Measurements from ENCODE around the gene AGO3. TPM values are rescaled to one million over a fixed set of nuclear protein-coding genes. Genes with fewer than 3 reads are reported as not detected.

Gene AGO3
- total RNA-seq, 1 experiment from 2014 or later: 50.1 TPM

DNA sequence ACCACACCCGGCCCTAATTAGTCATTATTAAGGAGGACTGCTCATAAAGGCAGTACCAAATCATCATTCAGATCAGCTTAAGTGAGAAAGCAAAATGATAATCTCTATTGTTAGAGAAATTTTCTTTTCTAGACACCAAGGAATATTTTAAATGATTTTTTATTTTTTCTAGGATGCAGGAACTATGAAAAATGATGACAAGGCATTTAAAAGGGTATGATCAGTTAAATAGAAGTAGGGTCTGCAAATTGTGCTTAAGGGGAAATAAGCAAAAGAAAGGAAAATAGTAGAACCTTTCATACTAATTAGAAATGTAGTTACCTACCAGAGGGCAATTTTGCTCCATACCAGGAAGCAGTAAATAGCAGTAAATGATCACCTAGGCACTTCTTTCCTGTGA lies 131.4 kb downstream of the AGO3 start:
- intact Hi-C loops (cut with micrococcal nuclease; ENCODE audit: unreplicated experiment): no loop called here
- Histone ChIP-seq H3K4me2 (no peak overlapping the region), H4K20me1 (ENCODE audit: insufficient read depth) (no peaks in the 10 kb centered on the region), H3K9me3 (ENCODE audit: insufficient read depth, low read depth) (no peaks in the 10 kb centered on the region), H3K27me3 (ENCODE audit: insufficient read depth, low read depth) (no peaks in the 10 kb centered on the region), H3F3A (ENCODE audit: insufficient read depth, low read depth) (no peaks in the 10 kb centered on the region; the same call in 1 of the 2 replicates), H3K27ac (no peak overlapping the region), H3K36me3 (ENCODE audit: low read depth) (no peaks in the 10 kb centered on the region), H3K9me2 (ENCODE audit: insufficient read depth) (no peaks in the 10 kb centered on the region), H2AFZ (no peak overlapping the region), H3K79me2 (ENCODE audit: low read depth) (no peaks in the 10 kb centered on the region), H3K4me3 (no peak overlapping the region), H3K4me1 (replicated peaks; ENCODE audit: insufficient read depth) (no peaks in the 10 kb centered on the region)
- no peak for TF ChIP-seq EZH2 (IDR thresholded peaks at IDR 0.05; ENCODE audit: low read depth)
- TF ChIP-seq CTCF (conservative IDR thresholded peaks at IDR 0.05): no peak
- BruUV-seq (replicated peaks): no TSS peak
- CTCF ChIA-PET: no interaction called here
- no peak for DNase-seq
- POLR2A ChIA-PET (ENCODE audit: unreplicated experiment): no interaction called here

DNA sequence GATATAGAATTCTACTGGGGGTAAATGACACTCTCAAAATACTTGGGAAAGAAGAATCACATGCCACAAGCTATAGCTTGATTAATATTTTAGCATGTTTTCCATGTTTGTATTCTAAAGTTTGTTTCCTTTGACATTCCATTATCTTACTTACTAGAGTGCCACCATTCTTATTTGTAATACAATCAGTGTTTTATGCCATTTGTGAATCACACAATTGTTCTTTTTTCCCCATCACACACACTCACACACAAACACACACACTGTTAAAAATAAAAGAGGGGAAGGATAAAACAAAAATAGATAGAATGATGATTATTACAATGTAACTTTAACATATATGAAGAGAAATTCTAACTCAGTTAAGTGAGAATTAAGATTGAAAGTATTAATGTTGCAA lies 137.0 kb downstream of the AGO3 start:
- Histone ChIP-seq H3K27ac (no peak overlapping the region), H3K79me2 (ENCODE audit: low read depth) (no peaks in the 10 kb centered on the region), H4K20me1 (ENCODE audit: insufficient read depth) (no peaks in the 10 kb centered on the region), H3K27me3 (ENCODE audit: insufficient read depth, low read depth) (no peaks in the 10 kb centered on the region), H2AFZ (no peak overlapping the region), H3K4me1 (replicated peaks; ENCODE audit: insufficient read depth) (peaks cover 9% of the 10 kb centered on the region; the same call in 1 of the 2 replicates), H3K9me3 (ENCODE audit: insufficient read depth, low read depth) (no peaks in the 10 kb centered on the region), H3K36me3 (ENCODE audit: low read depth) (no peaks in the 10 kb centered on the region), H3K4me3 (no peak overlapping the region), H3F3A (ENCODE audit: insufficient read depth, low read depth) (no peaks in the 10 kb centered on the region), H3K9me2 (ENCODE audit: insufficient read depth) (no peaks in the 10 kb centered on the region), H3K4me2 (no peak overlapping the region)
- no TSS peak for BruUV-seq (replicated peaks)
- intact Hi-C loops (cut with micrococcal nuclease; ENCODE audit: unreplicated experiment): no loop called here
- TF ChIP-seq EZH2 (IDR thresholded peaks at IDR 0.05; ENCODE audit: low read depth) (no peak), CTCF (conservative IDR thresholded peaks at IDR 0.05) (no peak)
- CTCF ChIA-PET: interaction anchor here (0.7 kb wide), 1 partner anchor 404 kb away, joined by 3 read pairs; no protein-coding TSS in a partner anchor
- no peak for DNase-seq
- POLR2A ChIA-PET (ENCODE audit: unreplicated experiment): no interaction called here

DNA sequence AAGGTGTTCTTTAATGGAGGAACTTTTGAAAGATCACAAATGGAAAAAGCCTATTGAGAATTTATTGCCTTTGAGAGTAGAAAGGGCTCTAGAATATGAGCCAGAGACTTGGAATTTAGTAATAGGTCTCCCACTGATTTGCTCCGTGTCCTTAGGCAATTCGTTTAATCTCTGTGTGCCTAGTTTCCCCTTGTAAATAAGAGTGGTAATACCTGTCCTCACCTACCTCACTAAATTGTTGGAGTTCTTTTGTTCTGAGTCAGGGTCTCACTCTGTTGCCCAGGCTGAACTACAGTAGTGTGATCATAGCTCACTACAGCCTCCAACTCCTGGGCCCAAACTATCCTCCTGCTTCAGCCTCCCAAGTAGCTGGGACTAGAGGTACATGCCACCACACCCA lies 138.0 kb downstream of the AGO3 start:
- Histone ChIP-seq H3K4me2 (no peak overlapping the region), H3K4me1 (replicated peaks; ENCODE audit: insufficient read depth) (peaks cover 9% of the 10 kb centered on the region; the same call in 1 of the 2 replicates), H3K9me2 (ENCODE audit: insufficient read depth) (no peaks in the 10 kb centered on the region), H4K20me1 (ENCODE audit: insufficient read depth) (no peaks in the 10 kb centered on the region), H3F3A (ENCODE audit: insufficient read depth, low read depth) (no peaks in the 10 kb centered on the region), H2AFZ (no peak overlapping the region), H3K79me2 (ENCODE audit: low read depth) (no peaks in the 10 kb centered on the region), H3K36me3 (ENCODE audit: low read depth) (no peaks in the 10 kb centered on the region), H3K9me3 (ENCODE audit: insufficient read depth, low read depth) (no peaks in the 10 kb centered on the region), H3K27me3 (ENCODE audit: insufficient read depth, low read depth) (no peaks in the 10 kb centered on the region), H3K27ac (peak overlapping the region; percentile 8; the same call in 1 of the 2 replicates), H3K4me3 (no peak overlapping the region)
- CTCF ChIA-PET: interaction anchor here (0.6 kb wide), 1 partner anchor 357 kb away, joined by 12 read pairs; no protein-coding TSS in a partner anchor
- TF ChIP-seq EZH2 (IDR thresholded peaks at IDR 0.05; ENCODE audit: low read depth) (no peak), CTCF (conservative IDR thresholded peaks at IDR 0.05) (no peak)
- BruUV-seq (replicated peaks): no TSS peak
- intact Hi-C loops (cut with micrococcal nuclease; ENCODE audit: unreplicated experiment): no loop called here
- DNase-seq: peak in 1 of 2 experiments; percentile 78
- POLR2A ChIA-PET (ENCODE audit: unreplicated experiment): no interaction called here
